Mesenchymal stem cell (in vitro differentiated cells and primary cell): ENCODE results near the gene RIMKLB.
"Not testable (repeated sequence)": the region's sequence is repeated elsewhere in the genome, so short reads cannot be mapped to it uniquely, and the experiment has no call there.

ENCODE experiments used
- DNase-seq: peaks from one replicate; pipeline ENCODE4 v3.0.0-alpha.2; 2013
- H2AFZ ChIP-seq: one replicate; pipeline ENCODE4 v1.6.1; 2013; ENCODE audit warnings: low read depth, mild to moderate bottlenecking, control low read depth, inconsistent platforms, low read length, moderate library complexity
- H2AK5ac ChIP-seq: 2 replicates; pipeline ENCODE4 v1.6.1; 2013; ENCODE audit warnings: low read length, moderate library complexity, mild to moderate bottlenecking, inconsistent platforms; ENCODE audit not compliant: severe bottlenecking
- H2BK120ac ChIP-seq: one replicate; pipeline ENCODE4 v1.6.1; 2013; ENCODE audit warnings: low read depth, mild to moderate bottlenecking, inconsistent platforms, low read length, moderate library complexity
- H2BK12ac ChIP-seq, 2 experiments: one replicate each; pipeline ENCODE4 v1.6.1; 2013; ENCODE audit warnings: inconsistent platforms in 2 of 2, low read length in 2 of 2, mild to moderate bottlenecking in 2 of 2, moderate library complexity in 2 of 2, control low read depth in 1 of 2
- H2BK15ac ChIP-seq: one replicate; pipeline ENCODE4 v1.6.1; 2013; ENCODE audit warnings: mild to moderate bottlenecking, low read depth, inconsistent platforms; ENCODE audit not compliant: poor library complexity, severe bottlenecking
- H2BK5ac ChIP-seq: 2 replicates; pipeline ENCODE4 v1.6.1; 2013; ENCODE audit warnings: low read depth, mild to moderate bottlenecking, low read length, control low read depth, inconsistent platforms; ENCODE audit not compliant: poor library complexity, severe bottlenecking
- H3K14ac ChIP-seq, 2 experiments: one replicate each; pipeline ENCODE4 v1.6.1; 2013; ENCODE audit warnings: inconsistent platforms in 2 of 2, low read length in 2 of 2, control low read depth in 1 of 2, mild to moderate bottlenecking in 1 of 2, moderate library complexity in 1 of 2
- H3K18ac ChIP-seq, 2 experiments: one replicate each; pipeline ENCODE4 v1.6.1; 2013; ENCODE audit warnings: inconsistent platforms in 2 of 2, low read length in 2 of 2, control low read depth in 1 of 2, low read depth in 1 of 2, mild to moderate bottlenecking in 1 of 2
- H3K23ac ChIP-seq, 2 experiments: one replicate each; pipeline ENCODE4 v1.6.1; 2013; ENCODE audit warnings: inconsistent platforms in 2 of 2, low read length in 2 of 2, mild to moderate bottlenecking in 2 of 2, moderate library complexity in 2 of 2, control low read depth in 1 of 2
- H3K27ac ChIP-seq: 2 replicates; pipeline ENCODE4 v1.5.1; 2013; ENCODE audit warnings: mild to moderate bottlenecking, moderate library complexity, low read length, control low read depth, inconsistent platforms; ENCODE audit not compliant: poor library complexity, severe bottlenecking
- H3K27me3 ChIP-seq, 2 experiments: 2 replicates each; pipeline versions ENCODE4 v1.6.1 to v1.7.0; 2013; ENCODE audit warnings: low read length in 2 of 2, mild to moderate bottlenecking in 2 of 2, moderate library complexity in 2 of 2, control low read depth in 1 of 2, inconsistent platforms in 1 of 2; ENCODE audit not compliant: control insufficient read depth in 1 of 2, insufficient read depth in 1 of 2
- H3K36me3 ChIP-seq, 2 experiments: 2 replicates each; pipeline versions ENCODE4 v1.6.1 to v1.7.0; 2013; ENCODE audit warnings: low read length in 2 of 2, control low read depth in 1 of 2, inconsistent platforms in 1 of 2, low read depth in 1 of 2, mild to moderate bottlenecking in 1 of 2; ENCODE audit not compliant: insufficient read depth in 2 of 2, control insufficient read depth in 1 of 2
- H3K4ac ChIP-seq, 2 experiments: one replicate each; pipeline ENCODE4 v1.6.1; 2013; ENCODE audit warnings: inconsistent platforms in 2 of 2, low read length in 2 of 2, mild to moderate bottlenecking in 2 of 2, moderate library complexity in 2 of 2, control low read depth in 1 of 2, low read depth in 1 of 2
- H3K4me1 ChIP-seq: 2 replicates; pipeline ENCODE4 v1.6.1; 2013; ENCODE audit warnings: low read depth, low read length, control low read depth; ENCODE audit not compliant: control insufficient read depth, insufficient read depth
- H3K4me2 ChIP-seq: 2 replicates; pipeline ENCODE4 v1.6.1; 2013; ENCODE audit warnings: low read length, mild to moderate bottlenecking, inconsistent platforms; ENCODE audit not compliant: poor library complexity, severe bottlenecking
- H3K4me3 ChIP-seq, 2 experiments: 2 replicates each; pipeline versions ENCODE4 v1.5.1 to v1.7.0; 2013; ENCODE audit warnings: low read length in 2 of 2, mild to moderate bottlenecking in 2 of 2, control low read depth in 1 of 2, low read depth in 1 of 2; ENCODE audit not compliant: insufficient read depth in 1 of 2
- H3K79me1 ChIP-seq: replicated peaks from 2 replicates; pipeline ENCODE4 v1.6.1; 2013; ENCODE audit warnings: mild to moderate bottlenecking, control low read depth, low read length, inconsistent platforms; ENCODE audit not compliant: poor library complexity, severe bottlenecking
- H3K9ac ChIP-seq: 2 replicates; pipeline ENCODE4 v1.7.0; 2013; ENCODE audit warnings: mild to moderate bottlenecking, low read length, moderate library complexity
- H3K9me3 ChIP-seq: 2 replicates; pipeline ENCODE4 v1.7.0; 2013; ENCODE audit warnings: mild to moderate bottlenecking, low read length; ENCODE audit not compliant: control insufficient read depth
- H4K8ac ChIP-seq: one replicate; pipeline ENCODE4 v1.6.1; 2013; ENCODE audit warnings: inconsistent platforms, mild to moderate bottlenecking, low read length, moderate library complexity
- H4K91ac ChIP-seq: one replicate; pipeline ENCODE4 v1.6.1; 2013; ENCODE audit warnings: mild to moderate bottlenecking, low read length, inconsistent platforms
- WGBS: methylation state at CpG from one replicate; pipeline ENCODE4 v1.1.7; 2013; ENCODE audit warnings: mixed read lengths; 5-methylcytosine and 5-hydroxymethylcytosine counted together

RIMKLB gene

GRCh38 chr12:8818526-8818925 is 120.7 kb downstream of the RIMKLB start:
- Histone ChIP-seq H3K4me2 (no peak overlapping the region), H3K27me3 (no peaks in the 10 kb centered on the region), H3K23ac (no peak overlapping the region), H2AK5ac (no peak overlapping the region), H3K18ac (no peak overlapping the region), H3K4me1 (no peaks in the 10 kb centered on the region), H2BK12ac (no peak overlapping the region), H3K4ac (no peak overlapping the region), H4K91ac (no peak overlapping the region), H3K4me3 (no peak overlapping the region), H3K9me3 (no peaks in the 10 kb centered on the region), H3K36me3 (no peaks in the 10 kb centered on the region), H3K27ac (no peak overlapping the region), H2BK15ac (no peak overlapping the region), H2BK120ac (no peak overlapping the region), H4K8ac (no peak overlapping the region), H3K9ac (no peak overlapping the region), H3K79me1 (no peaks in the 10 kb centered on the region), H2AFZ (no peak overlapping the region), H3K14ac (no peak overlapping the region), H2BK5ac (no peak overlapping the region)
- DNase-seq, result no peak
- WGBS, result 72% methylated on average over 2 of the region's 2 CpGs

GRCh38 chr12:8819666-8819980 is 121.8 kb downstream of the RIMKLB start:
- DNase-seq, result no peak
- Histone ChIP-seq H2AFZ (no peak overlapping the region), H3K4ac (no peak overlapping the region), H2BK15ac (no peak overlapping the region), H3K18ac (no peak overlapping the region), H3K79me1 (no peaks in the 10 kb centered on the region), H3K36me3 (no peaks in the 10 kb centered on the region), H3K9me3 (no peaks in the 10 kb centered on the region), H3K14ac (no peak overlapping the region), H4K91ac (no peak overlapping the region), H3K4me1 (no peaks in the 10 kb centered on the region), H4K8ac (no peak overlapping the region), H3K9ac (no peak overlapping the region), H3K27me3 (no peaks in the 10 kb centered on the region), H3K4me3 (no peak overlapping the region), H2AK5ac (no peak overlapping the region), H3K23ac (no peak overlapping the region), H2BK5ac (no peak overlapping the region), H2BK12ac (no peak overlapping the region), H2BK120ac (no peak overlapping the region), H3K27ac (no peak overlapping the region), H3K4me2 (no peak overlapping the region)
- WGBS, result 61% methylated on average over 5 of the region's 5 CpGs

GRCh38 chr12:8820676-8821407 is 123.1 kb downstream of the RIMKLB start:
- not testable (repeated sequence) for H2AK5ac ChIP-seq, H3K27me3 ChIP-seq, H2BK5ac ChIP-seq, H3K9me3 ChIP-seq, H2BK15ac ChIP-seq, H4K91ac ChIP-seq, H2AFZ ChIP-seq, H3K23ac ChIP-seq, H3K18ac ChIP-seq, H3K4me3 ChIP-seq, H3K4me2 ChIP-seq, H3K9ac ChIP-seq, H3K79me1 ChIP-seq, H3K14ac ChIP-seq, H3K4ac ChIP-seq, H2BK12ac ChIP-seq, H2BK120ac ChIP-seq, H4K8ac ChIP-seq, H3K27ac ChIP-seq, DNase-seq, H3K36me3 ChIP-seq, H3K4me1 ChIP-seq
- 95% methylated on average over 8 of the region's 8 CpGs for WGBS

- Histone ChIP-seq H3K9me3 (peaks cover 2% of the 10 kb centered on the region), H2BK15ac (no peak overlapping the region), H3K79me1 (no peaks in the 10 kb centered on the region), H3K27me3 (no peaks in the 10 kb centered on the region), H3K4me3 (no peak overlapping the region), H2BK5ac (no peak overlapping the region), H3K4me2 (no peak overlapping the region), H2AFZ (no peak overlapping the region), H3K4ac (no peak overlapping the region), H4K8ac (no peak overlapping the region), H3K14ac (no peak overlapping the region), H3K4me1 (no peaks in the 10 kb centered on the region), H3K23ac (no peak overlapping the region), H3K27ac (no peak overlapping the region), H3K36me3 (no peaks in the 10 kb centered on the region), H2AK5ac (no peak overlapping the region), H2BK120ac (no peak overlapping the region), H2BK12ac (no peak overlapping the region), H3K18ac (no peak overlapping the region), H4K91ac (no peak overlapping the region), H3K9ac (no peak overlapping the region)
- no peak for DNase-seq
- 78% methylated on average over 2 of the region's 3 CpGs for WGBS
These were observed 123.8 kb downstream of the RIMKLB start for GRCh38 chr12:8821591-8821990.
